ENCODE results near the gene SNX21.
"Not testable (repeated sequence)": the region's sequence is repeated elsewhere in the genome, so short reads cannot be mapped to it uniquely, and the experiment has no call there.

The SNX21 gene

DNA sequence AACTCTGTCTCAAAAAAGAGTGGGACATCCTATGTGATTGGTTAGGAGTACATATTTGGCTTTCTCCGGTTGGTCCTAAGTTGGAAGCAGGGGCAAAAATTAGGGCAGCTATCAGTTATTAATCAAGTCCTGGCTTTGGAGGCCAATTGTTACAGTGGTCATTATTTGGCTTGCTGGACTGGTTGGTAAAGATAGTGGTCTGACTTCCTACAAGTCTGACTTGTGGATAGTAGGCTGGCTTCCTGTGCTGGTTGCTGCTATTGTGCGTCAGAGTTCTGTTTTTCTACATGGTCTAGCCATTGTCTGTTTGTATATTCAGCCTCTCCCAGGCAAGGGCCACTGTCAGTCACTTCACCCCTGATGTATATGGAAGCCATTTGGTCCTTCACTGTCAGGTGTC lies 16.6 kb downstream of the SNX21 start:
- no peak for DNase-seq (ENCODE audit: low read depth in 2 of 2)

GRCh38 chr20:45850926-45851325 lies 17.3 kb downstream of the SNX21 start:
- no peak for DNase-seq (ENCODE audit: low read depth in 2 of 2)

- no peak for DNase-seq (ENCODE audit: low read depth in 2 of 2)
Measured at GRCh38 chr20:45851501-45851900, 17.9 kb downstream of the SNX21 start.

DNA sequence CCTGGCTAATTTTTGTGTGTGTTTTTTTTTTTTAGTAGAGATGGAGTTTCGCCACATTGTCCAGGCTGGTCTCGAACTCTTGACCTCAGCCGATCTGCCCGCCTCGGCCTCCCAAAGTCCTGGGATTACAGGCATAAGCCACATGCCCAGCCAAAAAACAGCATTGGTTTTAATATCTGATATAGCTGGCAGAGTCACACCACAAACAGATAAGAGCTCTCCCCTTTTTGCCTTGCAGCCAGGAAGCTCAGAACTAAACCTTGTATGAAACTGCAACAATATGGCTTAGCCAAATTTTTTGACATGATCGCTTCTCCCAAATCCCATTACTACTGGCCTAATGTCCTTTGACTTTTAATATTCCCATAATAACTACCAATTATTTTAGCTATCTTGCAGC lies 18.7 kb downstream of the SNX21 start:
- DNase-seq (ENCODE audit: low read depth in 2 of 2), result no peak

DNA sequence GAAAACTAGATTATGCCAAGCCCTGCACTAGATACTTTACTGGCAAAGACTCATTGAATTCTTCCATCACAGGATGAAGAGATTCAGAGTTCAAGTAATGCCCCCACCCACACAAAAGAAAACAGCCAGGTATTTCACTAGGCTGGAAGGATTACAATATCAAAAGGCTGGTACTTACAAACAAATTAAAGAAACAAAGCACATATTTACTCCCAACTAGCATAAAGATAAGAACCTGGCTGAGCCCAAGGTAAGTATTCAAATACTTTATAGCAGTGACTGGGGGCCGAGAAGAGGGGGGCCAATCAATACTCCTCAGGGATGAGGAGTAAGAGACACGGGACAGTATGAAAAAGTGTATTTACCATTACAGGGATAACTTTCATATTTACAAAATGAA lies 19.9 kb downstream of the SNX21 start:
- no peak for DNase-seq (ENCODE audit: low read depth in 2 of 2)

DNA sequence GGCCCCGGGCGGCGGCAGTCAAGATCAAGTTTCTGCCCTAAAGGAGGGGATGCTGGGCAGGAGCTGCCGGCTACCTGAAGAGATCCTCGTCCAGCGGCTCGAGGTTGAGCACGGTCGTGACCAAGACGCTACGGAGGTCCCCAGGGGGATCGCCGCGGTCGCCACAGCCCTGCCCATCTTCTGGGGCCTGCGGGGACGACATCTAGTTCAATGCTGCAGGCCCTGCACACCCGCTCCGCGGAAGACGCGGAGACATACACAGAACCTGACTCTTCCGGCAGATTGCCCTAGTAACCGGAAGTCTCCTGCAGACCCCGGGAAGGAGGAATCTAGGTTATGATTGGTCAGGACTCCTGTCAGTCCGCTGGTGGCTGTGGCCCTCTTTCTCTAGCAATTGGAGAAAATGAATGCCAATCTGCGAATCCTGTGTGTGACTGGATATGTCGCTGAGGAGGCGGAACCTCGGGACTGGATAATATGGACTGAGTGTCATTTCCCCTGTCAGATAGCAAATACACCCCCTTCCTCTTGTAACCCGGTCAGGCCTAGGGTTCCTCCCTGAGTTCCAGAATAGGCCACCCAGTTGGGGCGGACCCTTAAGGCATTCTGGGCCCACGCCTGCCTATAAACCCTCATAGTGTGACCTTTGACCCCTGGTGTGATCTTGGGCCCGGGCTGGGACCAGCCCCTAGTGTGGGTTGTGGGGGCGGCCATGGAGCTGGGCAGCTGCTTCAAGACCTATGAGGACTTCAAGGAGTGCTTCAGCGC lies 23.7 kb downstream of the SNX21 start, which contains the start of the genes ACOT8 and ZSWIM3:
ACOT8 (minus strand) TSS at position 279 of the 768 bp plus-strand sequence; CDS start at position 202, 77 bp downstream.
ZSWIM3 (plus strand) TSS at position 501 of the 768 bp plus-strand sequence; CDS start at position 713, 212 bp downstream.
- DNase-seq (ENCODE audit: low read depth in 2 of 2), result peak; percentile 70 to 84

GRCh38 chr20:45857882-45858216 lies 24.2 kb downstream of the SNX21 start:
- peak in 1 of 2 donors; percentile 46 for DNase-seq (ENCODE audit: low read depth in 2 of 2)

- DNase-seq (ENCODE audit: low read depth in 2 of 2), result no peak
Measured at GRCh38 chr20:45859916-45860315, 26.3 kb downstream of the SNX21 start.

- no peak for DNase-seq (ENCODE audit: low read depth in 2 of 2)
Measured at GRCh38 chr20:45860560-45861220, 27.1 kb downstream of the SNX21 start.

DNA sequence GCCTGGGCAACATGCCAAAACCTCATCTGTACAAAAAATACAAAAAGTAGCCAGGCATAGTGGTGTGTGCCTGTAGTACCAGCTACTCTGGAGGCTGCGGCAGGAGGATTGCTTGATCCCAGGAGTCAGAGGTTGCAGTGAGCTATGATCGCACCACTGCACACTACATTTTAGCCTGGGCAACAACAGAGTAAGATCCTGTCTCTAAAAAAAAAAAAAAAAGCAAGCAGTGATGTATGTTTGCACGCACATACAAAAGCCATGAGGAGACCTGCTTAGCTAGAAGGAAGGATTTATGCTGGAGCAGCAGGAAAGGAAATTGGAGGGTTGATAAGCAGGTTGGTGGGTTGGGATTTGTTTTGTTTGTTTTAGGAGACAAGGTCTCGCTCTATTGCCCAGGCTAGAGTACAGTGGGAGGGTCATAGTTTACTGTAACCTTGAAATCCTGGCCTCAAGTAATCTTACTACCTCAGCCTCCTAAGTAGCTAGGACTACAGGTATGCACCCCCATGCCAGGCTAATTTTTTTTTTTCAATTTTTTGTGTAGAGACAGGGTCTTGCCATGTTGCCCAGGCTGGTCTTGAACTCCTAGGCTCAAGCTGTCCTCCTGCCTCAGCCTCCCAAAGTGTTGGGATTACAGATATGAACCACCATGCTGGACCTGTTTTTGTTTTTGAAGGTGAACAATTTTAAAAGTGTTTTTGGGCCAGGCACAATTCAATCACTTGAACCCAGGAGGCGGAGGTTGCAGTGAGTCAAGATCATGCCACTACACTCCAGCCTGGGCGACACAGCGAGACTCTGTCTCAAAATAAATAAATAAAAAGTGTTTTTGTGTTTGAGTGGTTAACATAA lies 27.8 kb downstream of the SNX21 start:
- DNase-seq (ENCODE audit: low read depth in 2 of 2), result no peak

- DNase-seq (ENCODE audit: low read depth in 2 of 2), result no peak
Measured at GRCh38 chr20:45863543-45864470, 30.2 kb downstream of the SNX21 start.

GRCh38 chr20:45866454-45866853 lies 32.9 kb downstream of the SNX21 start:
- DNase-seq (ENCODE audit: low read depth in 2 of 2), result no peak

DNA sequence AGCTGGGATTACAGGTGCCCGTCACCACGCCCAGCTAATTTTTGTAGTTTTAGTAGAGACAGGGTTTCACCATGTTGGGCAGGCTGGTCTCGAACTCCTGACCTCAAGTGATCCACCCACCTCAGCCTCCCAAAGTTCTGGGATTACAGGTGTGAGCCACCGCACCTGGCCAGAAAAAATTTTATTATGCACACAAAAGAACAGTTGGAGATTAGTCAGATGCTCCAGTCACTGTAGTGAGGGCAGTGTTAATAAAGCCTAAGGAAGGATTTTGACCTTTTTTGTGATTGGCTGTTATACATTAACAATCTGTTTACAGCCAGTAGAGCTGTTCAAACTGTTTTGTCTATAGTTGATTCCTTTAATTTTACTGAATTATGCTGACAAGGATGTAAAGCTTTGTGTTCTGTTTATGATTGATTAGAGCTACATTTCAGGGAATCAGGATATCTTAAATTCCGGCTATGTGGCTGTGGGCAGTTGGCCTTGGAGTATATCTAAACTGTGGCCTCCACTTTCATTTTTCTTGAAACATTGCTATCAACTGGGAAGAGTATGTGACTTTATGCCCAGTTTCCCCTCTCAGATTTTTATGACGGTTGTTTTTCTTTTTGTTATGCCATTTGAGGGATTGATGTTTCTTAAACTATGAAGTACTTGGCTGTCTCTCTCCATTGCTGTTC lies 33.7 kb downstream of the SNX21 start:
- DNase-seq (ENCODE audit: low read depth in 2 of 2), result no peak

GRCh38 chr20:45867819-45868176 lies 34.2 kb downstream of the SNX21 start:
- no peak for DNase-seq (ENCODE audit: low read depth in 2 of 2)

- DNase-seq (ENCODE audit: low read depth in 2 of 2), result no peak
Measured at GRCh38 chr20:45872626-45873025, 39.0 kb downstream of the SNX21 start.

DNA sequence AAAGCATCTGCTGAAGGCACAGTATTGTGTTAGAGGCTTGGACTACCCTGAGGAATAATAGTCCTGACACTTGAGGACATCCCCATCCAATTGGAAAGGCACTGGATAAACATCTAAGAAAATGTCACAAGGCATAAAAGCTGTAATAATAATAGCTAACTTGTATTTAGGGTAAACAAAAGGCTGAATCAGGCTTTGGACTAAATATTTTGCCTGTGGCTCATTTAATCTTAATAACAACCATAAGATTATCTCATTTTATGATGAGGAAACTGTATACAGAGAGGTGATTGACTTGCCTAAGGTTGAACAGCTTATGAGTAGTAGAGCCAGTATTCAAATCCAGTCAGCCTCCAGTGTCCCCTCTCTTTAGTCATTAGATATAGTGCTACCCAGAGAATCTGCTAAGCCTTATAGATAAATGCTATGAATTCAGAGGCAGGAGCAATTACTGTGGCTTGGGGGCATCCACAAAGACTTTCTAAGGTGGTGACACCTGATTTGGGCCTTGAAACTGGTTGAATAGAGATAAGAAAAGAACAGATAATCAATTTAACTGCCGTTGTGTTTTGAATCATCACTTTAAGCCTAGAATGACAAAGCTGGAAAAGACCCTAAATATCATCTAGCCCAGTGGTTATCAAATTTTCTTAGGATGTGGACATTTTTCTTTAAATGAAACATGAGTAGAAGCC lies 40.0 kb downstream of the SNX21 start:
- DNase-seq (ENCODE audit: low read depth in 2 of 2), result no peak

DNA sequence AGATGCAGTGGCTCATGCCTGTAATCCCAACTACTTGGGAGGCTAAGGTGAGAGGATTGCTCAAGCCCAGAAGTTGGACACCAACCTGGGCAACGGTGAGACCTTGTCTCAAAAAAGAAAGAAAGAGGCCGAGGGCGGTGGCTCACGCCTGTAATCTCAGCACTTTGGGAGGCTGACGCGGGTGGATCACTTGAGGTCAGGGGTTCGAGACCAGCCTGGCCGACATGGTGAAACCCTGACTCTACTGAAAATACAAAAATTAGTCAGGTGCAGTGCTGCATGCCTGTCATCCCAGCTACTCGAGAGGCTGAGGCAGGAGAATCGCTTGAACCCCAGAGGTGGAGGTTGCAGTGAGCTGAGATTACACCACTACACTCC lies 40.5 kb downstream of the SNX21 start:
- not testable (repeated sequence) for DNase-seq (ENCODE audit: low read depth in 2 of 2)

DNA sequence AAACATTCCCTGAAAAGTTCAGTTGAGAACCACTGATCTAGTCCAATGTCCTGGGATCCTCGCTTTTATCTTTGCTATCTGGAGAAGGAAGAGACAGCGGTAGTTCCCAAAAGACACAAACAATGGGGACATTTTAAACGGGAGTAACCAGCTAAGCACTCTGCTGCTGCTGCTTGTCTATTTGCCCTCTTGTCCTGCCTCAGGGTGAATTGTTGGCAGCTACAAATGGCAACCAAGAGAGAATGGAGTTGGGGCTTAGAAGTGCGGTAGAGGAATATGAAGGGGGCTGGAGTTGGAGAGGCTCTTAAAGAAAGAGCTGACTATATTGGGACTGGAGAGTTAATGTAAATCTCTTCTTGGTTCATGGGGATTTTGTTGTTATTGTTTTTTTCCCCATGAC lies 41.0 kb downstream of the SNX21 start:
- DNase-seq (ENCODE audit: low read depth in 2 of 2), result no peak

DNA sequence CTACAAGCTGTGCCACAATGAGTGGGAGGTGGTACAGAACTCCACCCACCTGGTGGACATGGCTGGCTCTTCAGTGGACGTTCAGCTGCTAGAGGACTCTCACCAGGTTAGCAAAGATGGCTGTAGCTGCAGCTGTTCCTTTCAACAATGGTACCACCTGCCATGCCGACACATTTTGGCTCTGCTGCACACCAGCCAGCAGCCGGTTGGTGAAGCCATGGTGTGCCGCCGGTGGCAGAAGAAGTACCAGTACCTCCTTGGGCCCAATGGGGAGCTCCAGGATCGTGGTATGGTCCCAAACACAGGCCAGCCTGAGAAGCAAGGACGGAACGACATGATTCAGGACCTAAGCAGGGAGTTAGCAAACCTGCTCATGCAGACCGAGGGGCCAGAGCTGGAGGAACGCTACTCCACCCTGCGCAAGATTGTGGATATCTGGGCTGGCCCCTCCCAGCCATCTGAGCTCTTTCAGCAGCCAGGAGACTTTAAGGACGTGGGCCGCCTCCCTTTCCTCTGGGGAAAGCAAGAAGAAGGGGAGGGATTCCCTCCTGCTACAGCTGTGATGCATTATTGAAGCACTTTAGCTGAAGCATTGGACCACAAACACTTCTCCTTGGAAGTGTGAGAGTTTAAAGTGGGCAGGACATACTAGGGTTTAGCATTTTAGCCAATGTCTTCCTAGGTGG lies 44.6 kb downstream of the SNX21 start:
- DNase-seq (ENCODE audit: low read depth in 2 of 2), result no peak

Data from stimulated activated CD8-positive, alpha-beta memory T cell treated with anti-CD3 and anti-CD28 coated beads, Interleukin-2, amount 100 ng/mL, for 48 hours (primary cell).